Measurements from ENCODE around the gene DPM3.

The DPM3 gene

GRCh38 chr1:155104605-155105534 is 35.5 kb downstream of the DPM3 start:
- TF ChIP-seq POLR2A (IDR thresholded peaks at IDR 0.05; ENCODE audit: extremely low read depth, insufficient read length), result no peak
- TF ChIP-seq MYC (IDR thresholded peaks at IDR 0.05; ENCODE audit: low read depth, low read length), result no peak
- no peak for TF ChIP-seq MAX (IDR thresholded peaks at IDR 0.05; ENCODE audit: low read depth, low read length)
- no peak for TF ChIP-seq CTCF (IDR thresholded peaks at IDR 0.05; ENCODE audit: low read depth, low read length)
- no peak for DNase-seq (ENCODE audit: low read depth)
- H3K4me3 ChIP-seq (ENCODE audit: low read depth, low read length), result no peak overlapping the region

GRCh38 chr1:155103325-155103724 is 37.0 kb downstream of the DPM3 start:
- H3K4me3 ChIP-seq (ENCODE audit: low read depth, low read length), result no peak overlapping the region
- TF ChIP-seq MYC (IDR thresholded peaks at IDR 0.05; ENCODE audit: low read depth, low read length), result no peak
- TF ChIP-seq MAX (IDR thresholded peaks at IDR 0.05; ENCODE audit: low read depth, low read length), result no peak
- no peak for TF ChIP-seq CTCF (IDR thresholded peaks at IDR 0.05; ENCODE audit: low read depth, low read length)
- no peak for TF ChIP-seq POLR2A (IDR thresholded peaks at IDR 0.05; ENCODE audit: extremely low read depth, insufficient read length)
- no peak for DNase-seq (ENCODE audit: low read depth)

GRCh38 chr1:155099331-155099730 is 41.0 kb downstream of the DPM3 start:
- DNase-seq (ENCODE audit: low read depth), result no peak
- TF ChIP-seq POLR2A (IDR thresholded peaks at IDR 0.05; ENCODE audit: extremely low read depth, insufficient read length) (no peak), MYC (IDR thresholded peaks at IDR 0.05; ENCODE audit: low read depth, low read length) (no peak), CTCF (IDR thresholded peaks at IDR 0.05; ENCODE audit: low read depth, low read length) (no peak), MAX (IDR thresholded peaks at IDR 0.05; ENCODE audit: low read depth, low read length) (no peak)
- H3K4me3 ChIP-seq (ENCODE audit: low read depth, low read length), result no peak overlapping the region

- H3K4me3 ChIP-seq (ENCODE audit: low read depth, low read length), result no peak overlapping the region
- no peak for DNase-seq (ENCODE audit: low read depth)
- TF ChIP-seq MAX (IDR thresholded peaks at IDR 0.05; ENCODE audit: low read depth, low read length), result no peak
- TF ChIP-seq CTCF (IDR thresholded peaks at IDR 0.05; ENCODE audit: low read depth, low read length), result no peak
- TF ChIP-seq MYC (IDR thresholded peaks at IDR 0.05; ENCODE audit: low read depth, low read length), result no peak
- no peak for TF ChIP-seq POLR2A (IDR thresholded peaks at IDR 0.05; ENCODE audit: extremely low read depth, insufficient read length)
These were observed 45.7 kb downstream of the DPM3 start for GRCh38 chr1:155094622-155094948.

- peak; percentile 54 for DNase-seq (ENCODE audit: low read depth)
- TF ChIP-seq CTCF (IDR thresholded peaks at IDR 0.05; ENCODE audit: low read depth, low read length) (peak; percentile 47), MAX (IDR thresholded peaks at IDR 0.05; ENCODE audit: low read depth, low read length) (no peak)
- H3K4me3 ChIP-seq (ENCODE audit: low read depth, low read length), result no peak overlapping the region
These were observed 46.3 kb downstream of the DPM3 start for GRCh38 chr1:155093911-155094621.
